ENCODE measurements around the gene TNFRSF8. TPM values are rescaled to one million over a fixed set of nuclear protein-coding genes. Genes with fewer than 3 reads are reported as not detected.
A peak's percentile ranks its signal among the peaks of the same experiment; 100 is the strongest.

The TNFRSF8 gene
- total and polyA plus RNA-seq, 10 donors, result 1.3 to 7.6 (median 2.0) TPM

GRCh38 chr1:12177999-12178441, 114.9 kb downstream of the TNFRSF8 start:
- Histone ChIP-seq H3K27ac (peak overlapping the region; percentile 55 to 99 (median 98)), H3K9me3 (no peaks in the 10 kb centered on the region), H3K4me1 (peaks cover 69 to 100% (median 100%) of the 10 kb centered on the region in 6 donors), H3K4me3 (peak overlapping the region in 2 of 8 donors; percentile 6 to 52), H3K27me3 (replicated peaks in 1 of 7) (no peaks in the 10 kb centered on the region), H3K36me3 (peaks cover 0 to 67% (median 0%) of the 10 kb centered on the region in 6 donors)
- DNase-seq, result no peak
- intact Hi-C loops (cut with DNase I; ENCODE audit: low total_unique reads), result no loop called here
- TF ChIP-seq POLR2A (IDR thresholded peaks at IDR 0.05) (no peak), POLR2AphosphoS5 (IDR thresholded peaks at IDR 0.05) (peak; percentile 40 to 80 (median 67))
- WGBS, 5 donors, result 25 to 46% (median 37%) methylated on average over 11 to 14 of the region's 14 CpGs

GRCh38 chr1:12178511-12178910, 115.4 kb downstream of the TNFRSF8 start:
- DNase-seq, result no peak
- Histone ChIP-seq H3K4me1 (peaks cover 67 to 100% (median 99%) of the 10 kb centered on the region in 6 donors), H3K27me3 (replicated peaks in 1 of 7) (no peaks in the 10 kb centered on the region), H3K9me3 (no peaks in the 10 kb centered on the region), H3K27ac (peak overlapping the region; percentile 55 to 99 (median 98)), H3K36me3 (peaks cover 0 to 68% (median 0%) of the 10 kb centered on the region in 6 donors), H3K4me3 (peak overlapping the region in 2 of 8 donors; percentile 6 to 52)
- 57 to 67% (median 59%) methylated on average over 11 of the region's 11 CpGs for WGBS, 5 donors
- intact Hi-C loops (cut with DNase I; ENCODE audit: low total_unique reads), result no loop called here
- TF ChIP-seq CTCF (IDR thresholded peaks at IDR 0.05 in 8 of 11, conservative IDR thresholded peaks at IDR 0.05 in 3 of 11) (no peak), POLR2A (IDR thresholded peaks at IDR 0.05) (no peak), POLR2AphosphoS5 (IDR thresholded peaks at IDR 0.05) (no peak)

GRCh38 chr1:12179111-12179519, 116.0 kb downstream of the TNFRSF8 start:
- Histone ChIP-seq H3K4me3 (peak overlapping the region in 1 of 8 donors; percentile 52), H3K27ac (peak overlapping the region; percentile 55 to 99 (median 98)), H3K9me3 (no peaks in the 10 kb centered on the region), H3K4me1 (peaks cover 66 to 100% (median 98%) of the 10 kb centered on the region in 6 donors), H3K27me3 (replicated peaks in 1 of 7) (no peaks in the 10 kb centered on the region), H3K36me3 (peaks cover 0 to 68% (median 0%) of the 10 kb centered on the region in 6 donors)
- DNase-seq, result no peak
- WGBS, 5 donors, result 10 to 31% (median 18%) methylated on average over 8 to 17 of the region's 17 CpGs
- intact Hi-C loops (cut with DNase I; ENCODE audit: low total_unique reads), result no loop called here
- peak; percentile 79 to 85 (median 85) for TF ChIP-seq POLR2AphosphoS5 (IDR thresholded peaks at IDR 0.05)
- TF ChIP-seq POLR2A (IDR thresholded peaks at IDR 0.05), result no peak
- TF ChIP-seq CTCF (IDR thresholded peaks at IDR 0.05 in 8 of 11, conservative IDR thresholded peaks at IDR 0.05 in 3 of 11), result no peak

GRCh38 chr1:12179676-12180075, 116.6 kb downstream of the TNFRSF8 start:
- DNase-seq, result no peak
- Histone ChIP-seq H3K4me1 (peaks cover 63 to 100% (median 98%) of the 10 kb centered on the region in 6 donors), H3K9me3 (no peaks in the 10 kb centered on the region), H3K4me3 (peak overlapping the region in 1 of 8 donors; percentile 52), H3K36me3 (peaks cover 0 to 68% (median 0%) of the 10 kb centered on the region in 6 donors), H3K27ac (peak overlapping the region; percentile 55 to 99 (median 98)), H3K27me3 (replicated peaks in 1 of 7) (no peaks in the 10 kb centered on the region)
- WGBS, 5 donors, result 85 to 91% (median 87%) methylated on average over 8 of the region's 8 CpGs
- no peak for TF ChIP-seq CTCF (IDR thresholded peaks at IDR 0.05 in 8 of 11, conservative IDR thresholded peaks at IDR 0.05 in 3 of 11)
- TF ChIP-seq POLR2A (IDR thresholded peaks at IDR 0.05), result no peak
- no peak for TF ChIP-seq POLR2AphosphoS5 (IDR thresholded peaks at IDR 0.05)
- intact Hi-C loops (cut with DNase I; ENCODE audit: low total_unique reads), result no loop called here

Measured in spleen (tissue), 11 donors.